HepG2 (cell line): ENCODE measurements around the gene PPCDC.

Source experiments
- GLI4 ChIP-seq: sonication (generic); formaldehyde crosslinking; IDR thresholded peaks from 2 replicates; pipeline ENCODE4 v1.5.1; 2020; ENCODE audit warnings: missing genetic modification reagents, mild to moderate bottlenecking, moderate library complexity, borderline replicate concordance
- PBX2 ChIP-seq: IDR thresholded peaks from 2 replicates; pipeline ENCODE4 v1.6.1; 2016; ENCODE audit warnings: control low read depth
- ZBTB1 ChIP-seq: sonication (generic); formaldehyde crosslinking; IDR thresholded peaks from 2 replicates; pipeline ENCODE4 v1.4.0; 2020; ENCODE audit warnings: missing genetic modification reagents, borderline replicate concordance
- TF ChIP-seq, protein P1 (sequence below): sonication (generic); formaldehyde crosslinking; IDR thresholded peaks from 2 replicates; pipeline ENCODE4 v1.5.0; 2020; ENCODE audit warnings: mild to moderate bottlenecking, missing genetic modification reagents, moderate library complexity

GRCh38 chr15:75062706-75063105, 39.3 kb downstream of the PPCDC start:
- no peak for TF ChIP-seq ZBTB1
- TF ChIP-seq, protein P1, sequence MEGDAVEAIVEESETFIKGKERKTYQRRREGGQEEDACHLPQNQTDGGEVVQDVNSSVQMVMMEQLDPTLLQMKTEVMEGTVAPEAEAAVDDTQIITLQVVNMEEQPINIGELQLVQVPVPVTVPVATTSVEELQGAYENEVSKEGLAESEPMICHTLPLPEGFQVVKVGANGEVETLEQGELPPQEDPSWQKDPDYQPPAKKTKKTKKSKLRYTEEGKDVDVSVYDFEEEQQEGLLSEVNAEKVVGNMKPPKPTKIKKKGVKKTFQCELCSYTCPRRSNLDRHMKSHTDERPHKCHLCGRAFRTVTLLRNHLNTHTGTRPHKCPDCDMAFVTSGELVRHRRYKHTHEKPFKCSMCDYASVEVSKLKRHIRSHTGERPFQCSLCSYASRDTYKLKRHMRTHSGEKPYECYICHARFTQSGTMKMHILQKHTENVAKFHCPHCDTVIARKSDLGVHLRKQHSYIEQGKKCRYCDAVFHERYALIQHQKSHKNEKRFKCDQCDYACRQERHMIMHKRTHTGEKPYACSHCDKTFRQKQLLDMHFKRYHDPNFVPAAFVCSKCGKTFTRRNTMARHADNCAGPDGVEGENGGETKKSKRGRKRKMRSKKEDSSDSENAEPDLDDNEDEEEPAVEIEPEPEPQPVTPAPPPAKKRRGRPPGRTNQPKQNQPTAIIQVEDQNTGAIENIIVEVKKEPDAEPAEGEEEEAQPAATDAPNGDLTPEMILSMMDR (CRISPR knock-in tag): no peak
- TF ChIP-seq GLI4 (CRISPR knock-in tag): no peak
- no peak for TF ChIP-seq PBX2 (CRISPR knock-in tag)
